Measurements from ENCODE around the gene CDKN2D.

- TF ChIP-seq CTCF (conservative IDR thresholded peaks at IDR 0.05; ENCODE audit: low read depth, low read length), result no peak
- TF ChIP-seq EZH2phosphoT487 (IDR thresholded peaks at IDR 0.05; ENCODE audit: borderline replicate concordance, low read length), result no peak
Measured at GRCh38 chr19:10615429-10616023, 46.7 kb upstream of the CDKN2D start.
